ENCODE results near the gene C3orf52.

DNA sequence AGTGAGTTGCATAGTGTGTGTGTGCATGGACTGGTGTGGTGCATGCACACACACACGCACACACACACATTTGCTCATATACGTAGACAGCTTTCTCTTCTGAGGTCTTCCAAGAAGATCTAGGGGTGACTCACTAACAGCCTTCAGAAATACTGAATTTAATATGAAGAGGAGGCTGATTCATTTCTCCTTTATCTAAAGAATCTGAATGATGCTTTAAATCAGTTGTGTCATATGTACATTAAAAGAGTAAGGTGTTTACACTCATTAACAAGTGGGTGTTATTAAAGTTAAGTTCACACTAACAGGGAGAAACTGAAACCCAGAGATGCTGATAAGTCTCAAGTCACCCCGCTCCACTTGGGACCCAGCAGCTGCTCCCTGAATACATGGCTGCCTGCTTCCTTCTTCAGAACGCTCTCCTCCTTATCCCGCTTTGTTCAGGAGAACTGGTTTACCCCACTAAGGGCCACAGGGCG, 29.7 kb upstream of the C3orf52 start:
- no peak for TF ChIP-seq CTCF (conservative IDR thresholded peaks at IDR 0.05 in 1 of 2, IDR thresholded peaks at IDR 0.05 in 1 of 2; ENCODE audit: extremely low read depth in 1 of 2, insufficient read depth in 1 of 2, low read depth in 1 of 2, low read length in 2 of 2)
- no peak for TF ChIP-seq EZH2 (IDR thresholded peaks at IDR 0.05; ENCODE audit: borderline replicate concordance, low read length)
